ENCODE data around the gene CHEK2. TPM values are rescaled to one million over a fixed set of nuclear protein-coding genes. Genes with fewer than 3 reads are reported as not detected.

Gene CHEK2
- total and polyA plus RNA-seq, 2 of the 4 experiments (the other 2 are of a cell fraction) = 9.9 to 16.1 TPM

DNA sequence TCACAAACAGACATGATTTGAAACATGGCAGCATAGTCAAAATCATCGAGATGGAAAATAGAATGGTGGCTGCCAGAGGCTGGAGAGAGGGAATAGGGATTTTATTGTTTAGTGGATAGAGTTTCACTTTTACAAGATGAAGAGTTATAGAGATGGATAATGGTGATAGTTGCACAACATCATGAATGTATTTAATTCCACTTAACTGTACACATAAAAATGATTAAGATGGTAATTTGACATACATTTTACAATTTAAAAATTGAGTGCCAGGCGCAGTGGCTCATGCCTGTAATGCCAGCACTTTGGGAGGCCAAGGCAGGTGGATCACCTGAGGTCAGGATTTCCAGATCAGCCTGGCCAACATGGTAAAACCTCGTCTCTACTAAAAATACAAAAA lies 83.2 kb downstream of the CHEK2 start:
- Histone ChIP-seq H4K5ac (ENCODE audit: low read depth, low read length) (no peak overlapping the region), H3K9me3 (ENCODE audit: control insufficient read depth, insufficient read depth, low read length) (no peaks in the 10 kb centered on the region), H3K56ac (ENCODE audit: extremely low read depth, insufficient read depth, low read length) (no peak overlapping the region), H3K9me1 (ENCODE audit: insufficient read depth, low read length) (no peaks in the 10 kb centered on the region), H4K8ac (ENCODE audit: low read depth in 2 of 2, low read length in 2 of 2) (no peak overlapping the region), H3K9ac (ENCODE audit: low read depth, low read length) (no peak overlapping the region), H2BK15ac (ENCODE audit: low read depth, low read length) (no peak overlapping the region), H2BK120ac (ENCODE audit: low read depth, low read length) (no peak overlapping the region), H3K23ac (ENCODE audit: low read depth, low read length) (no peak overlapping the region), H2BK20ac (ENCODE audit: low read depth, low read length) (no peak overlapping the region), H3K4me1 (ENCODE audit: control insufficient read depth, insufficient read depth, low read length) (peaks cover 2% of the 10 kb centered on the region; the same call in 1 of the 2 replicates), H4K91ac (ENCODE audit: insufficient read depth, low read depth, low read length) (no peak overlapping the region), H3K27ac (ENCODE audit: insufficient read depth, low read length) (no peak overlapping the region), H2AK9ac (replicated peaks; ENCODE audit: low read depth, low read length, poor library complexity) (no peak overlapping the region), H3K79me1 (ENCODE audit: low read depth in 1 of 2, low read length in 2 of 2) (peaks cover 8 to 9% of the 10 kb centered on the region in 2 experiments), H3K36me3 (ENCODE audit: control insufficient read depth, insufficient read depth, low read length) (peaks cover 2% of the 10 kb centered on the region; the same call in 1 of the 2 replicates), H3K4me2 (ENCODE audit: low read depth, low read length) (no peak overlapping the region), H3K14ac (replicated peaks; ENCODE audit: low read depth, low read length) (no peak overlapping the region), H3K18ac (ENCODE audit: low read depth, low read length) (no peak overlapping the region), H2AK5ac (ENCODE audit: low read depth, low read length) (no peak overlapping the region), H2BK5ac (ENCODE audit: low read depth, low read length, poor library complexity, severe bottlenecking) (no peak overlapping the region), H3K27me3 (ENCODE audit: control insufficient read depth, insufficient read depth, low read length) (no peaks in the 10 kb centered on the region), H2AFZ (replicated peaks; ENCODE audit: low read length, poor library complexity) (no peak overlapping the region), H3K4me3 (ENCODE audit: insufficient read depth, low read depth, low read length) (no peak overlapping the region), H3K4ac (ENCODE audit: low read depth, low read length) (no peak overlapping the region), H4K20me1 (ENCODE audit: insufficient read depth, low read length) (peaks cover 3% of the 10 kb centered on the region; the same call in 1 of the 2 replicates)
- WGBS, 2 experiments (ENCODE audit: extremely low coverage in 2 of 2, insufficient read length in 1 of 2) = no CpG with 5 or more reads among the region's 3 CpGs
- dilution Hi-C loops (cut with HindIII; ENCODE audit: low sequenced_read_pairs, unreplicated experiment) (no loop called here), intact Hi-C loops (cut with micrococcal nuclease) (no loop called here), in situ Hi-C loops (cut with MboI; ENCODE audit: low sequenced_read_pairs) (no loop called here)
- no TSS peak for BruUV-seq (replicated peaks)
- DNase-seq = no peak
- TF ChIP-seq MXI1 (IDR thresholded peaks at IDR 0.05; ENCODE audit: borderline replicate concordance, low read depth, low read length) = no peak
- TF ChIP-seq SMC3 (IDR thresholded peaks at IDR 0.05; ENCODE audit: low read depth, low read length) = no peak
- no peak for TF ChIP-seq BHLHE40 (IDR thresholded peaks at IDR 0.05; ENCODE audit: low read depth, low read length)
- TF ChIP-seq RAD21 (IDR thresholded peaks at IDR 0.05; ENCODE audit: low read length) = no peak
- TF ChIP-seq MAZ (IDR thresholded peaks at IDR 0.05; ENCODE audit: borderline replicate concordance, low read depth, low read length) = no peak
- TF ChIP-seq CEBPB (IDR thresholded peaks at IDR 0.05; ENCODE audit: low read depth, low read length) = no peak
- no peak for TF ChIP-seq NFE2L2 (IDR thresholded peaks at IDR 0.05; ENCODE audit: low read depth, low read length)
- no peak for TF ChIP-seq CHD1 (IDR thresholded peaks at IDR 0.05; ENCODE audit: low read depth, low read length)
- TF ChIP-seq RFX5 (IDR thresholded peaks at IDR 0.05; ENCODE audit: low read depth, low read length) = no peak
- TF ChIP-seq, protein P1, sequence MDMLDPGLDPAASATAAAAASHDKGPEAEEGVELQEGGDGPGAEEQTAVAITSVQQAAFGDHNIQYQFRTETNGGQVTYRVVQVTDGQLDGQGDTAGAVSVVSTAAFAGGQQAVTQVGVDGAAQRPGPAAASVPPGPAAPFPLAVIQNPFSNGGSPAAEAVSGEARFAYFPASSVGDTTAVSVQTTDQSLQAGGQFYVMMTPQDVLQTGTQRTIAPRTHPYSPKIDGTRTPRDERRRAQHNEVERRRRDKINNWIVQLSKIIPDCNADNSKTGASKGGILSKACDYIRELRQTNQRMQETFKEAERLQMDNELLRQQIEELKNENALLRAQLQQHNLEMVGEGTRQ (IDR thresholded peaks at IDR 0.05; ENCODE audit: low read depth, low read length) = no peak
- TF ChIP-seq RCOR1 (IDR thresholded peaks at IDR 0.05; ENCODE audit: insufficient replicate concordance, low read length) = no peak
- no peak for TF ChIP-seq MAFK (IDR thresholded peaks at IDR 0.05; ENCODE audit: low read depth, low read length)
- ChIA-PET CTCF (no interaction called here), POLR2A (ENCODE audit: unreplicated experiment) (no interaction called here)
- no peak for ATAC-seq (ENCODE audit: low read depth)
